GM12878 (cell line): ENCODE measurements around the gene MBNL1. TPM values are rescaled to one million over a fixed set of nuclear protein-coding genes. Genes with fewer than 3 reads are reported as not detected.

Source experiments
- ATAC-seq: fragments of 200-7000 bp; cut with Tn5 transposase; 3 replicates; pipeline ENCODE4 v1.9.1; 2020; ENCODE audit warnings: mild to moderate bottlenecking, moderate library complexity
- BruUV-seq: library from RNA; stranded (reverse); fragments of 400-500 nt; replicated peaks from 2 replicates; lab custom pipeline; 2021; lab: Mats Ljungman, UMichigan
- CTCF ChIA-PET: fragments of 300-600 bp; sonication (Branson Sonifier 250); formaldehyde crosslinking; extraction: SDS; loops from one replicate; lab custom pipeline; 2021; ENCODE audit warnings: inconsistent platforms; lab: Yijun Ruan, JAX
- POLR2A ChIA-PET: fragments of 350-600 bp; formaldehyde crosslinking; extraction: SDS; loops from one replicate; lab custom pipeline; 2021; ENCODE audit warnings: inconsistent platforms; lab: Charles Lee
- RAD21 ChIA-PET: fragments of 300-600 bp; sonication (Branson Sonifier 250); formaldehyde crosslinking; loops from one replicate; lab custom pipeline; 2023; ENCODE audit warnings: antibody characterized with exemption; ENCODE audit not compliant: unreplicated experiment; lab: Charles Lee
- SMC1A ChIA-PET: fragments of 300-600 bp; sonication (Branson Sonifier 250); formaldehyde crosslinking; loops from one replicate; lab custom pipeline; 2023; ENCODE audit not compliant: unreplicated experiment, uncharacterized antibody; lab: Charles Lee
- DNase-seq: peaks from one replicate; pipeline ENCODE4 v3.0.0-alpha.2; 2011; ENCODE audit warnings: low read depth, low spot score
- FAIRE-seq: peaks from 3 replicates; lab custom pipeline; 2011; peaks lifted over from hg19 to GRCh38; lab: Jason Lieb, UNC
- H2AFZ ChIP-seq: 2 replicates; pipeline ENCODE4 v1.6.0; 2011; ENCODE audit warnings: low read depth, low read length, control low read depth; ENCODE audit not compliant: control insufficient read depth
- H3K27ac ChIP-seq: 2 replicates; pipeline ENCODE4 v1.5.1; 2011; ENCODE audit warnings: control low read depth; ENCODE audit not compliant: control insufficient read depth, insufficient read depth
- H3K27me3 ChIP-seq, 2 experiments: replicated peaks in 1 of 2; 2 replicates each; pipeline versions ENCODE4 v1.6.0 to v1.6.1; 2011; ENCODE audit warnings: low read length in 1 of 2; ENCODE audit not compliant: control insufficient read depth in 2 of 2, insufficient read depth in 2 of 2
- H3K36me3 ChIP-seq, 2 experiments: 2 replicates each; pipeline ENCODE4 v1.5.1; 2011; ENCODE audit warnings: low read length in 1 of 2; ENCODE audit not compliant: control insufficient read depth in 2 of 2, insufficient read depth in 2 of 2
- H3K4me1 ChIP-seq: 2 replicates; pipeline ENCODE4 v1.6.1; 2011; ENCODE audit warnings: mild to moderate bottlenecking, low read length, moderate library complexity, mixed read lengths; ENCODE audit not compliant: control insufficient read depth, insufficient read depth
- H3K4me2 ChIP-seq: 2 replicates; pipeline ENCODE4 v1.6.0; 2011; ENCODE audit warnings: control low read depth; ENCODE audit not compliant: control insufficient read depth, insufficient read depth
- H3K4me3 ChIP-seq: fragments of 200-600 bp; sonication (generic); 2 replicates; pipeline ENCODE4 v1.5.1; 2016
- H3K79me2 ChIP-seq: 2 replicates; pipeline ENCODE4 v1.6.0; 2011; ENCODE audit warnings: low read length; ENCODE audit not compliant: control insufficient read depth, insufficient read depth
- H3K9ac ChIP-seq: 2 replicates; pipeline ENCODE4 v1.8.0; 2011; ENCODE audit warnings: low read length, control low read depth, mixed read lengths; ENCODE audit not compliant: control insufficient read depth, insufficient read depth
- H3K9me3 ChIP-seq: replicated peaks from 3 replicates; pipeline ENCODE4 v1.5.1; 2011; ENCODE audit warnings: mild to moderate bottlenecking, low read length; ENCODE audit not compliant: control insufficient read depth, insufficient read depth
- H4K20me1 ChIP-seq: 2 replicates; pipeline ENCODE4 v1.6.0; 2011; ENCODE audit not compliant: control insufficient read depth, insufficient read depth
- CHD4 ChIP-seq: fragments of 200-600 bp; sonication (generic); IDR thresholded peaks from 2 replicates; pipeline ENCODE4 v1.6.1; 2016; ENCODE audit warnings: mild to moderate bottlenecking
- CREM ChIP-seq: IDR thresholded peaks from 2 replicates; pipeline ENCODE4 v1.6.1; 2014; ENCODE audit warnings: antibody characterized with exemption, low read depth
- HDAC2 ChIP-seq: fragments of 200-600 bp; sonication (generic); IDR thresholded peaks from 2 replicates; pipeline ENCODE4 v1.6.1; 2017
- KLF5 ChIP-seq: fragments of 450-650 bp; IDR thresholded peaks from 2 replicates; pipeline ENCODE4 v1.6.1; 2014; ENCODE audit warnings: mild to moderate bottlenecking; ENCODE audit not compliant: partially characterized antibody
- MYB ChIP-seq: fragments of 150-350 bp; IDR thresholded peaks from 2 replicates; pipeline ENCODE4 v1.6.1; 2014; ENCODE audit warnings: mild to moderate bottlenecking, low read depth, low read length, borderline replicate concordance
- NR2C2 ChIP-seq: IDR thresholded peaks from 2 replicates; pipeline ENCODE4 v1.6.1; 2011; ENCODE audit warnings: borderline replicate concordance, low read depth; ENCODE audit not compliant: control insufficient read depth, insufficient read length
- ZNF207 ChIP-seq: fragments of 450-650 bp; IDR thresholded peaks from 2 replicates; pipeline ENCODE4 v1.6.1; 2014; ENCODE audit warnings: antibody characterized with exemption, mild to moderate bottlenecking, borderline replicate concordance
- ZNF274 ChIP-seq: IDR thresholded peaks from one replicate; pipeline ENCODE4 v1.8.0; 2011; ENCODE audit not compliant: insufficient read length, insufficient read depth
- WGBS: methylation state at CpG from one replicate; pipeline ENCODE4 v1.1.6; 2016; ENCODE audit warnings: low lambda C conversion rate; ENCODE audit not compliant: insufficient replicate concordance, insufficient coverage; ENCODE audit errors: missing lambda C conversion rate; 5-methylcytosine and 5-hydroxymethylcytosine counted together
- in situ Hi-C: fragments of 300-500 bp; cut with MboI; formaldehyde crosslinking; loops from 9 replicates; pipeline ENCODE4 v1.14.3; 2018; ENCODE audit warnings: mixed read lengths
- intact Hi-C: fragments of 100-400 bp; cut with micrococcal nuclease; formaldehyde crosslinking; loops from one replicate; pipeline ENCODE4 v1.14.2; 2022; ENCODE audit not compliant: unreplicated experiment
- polyA plus RNA-seq, 11 experiments: library from polyadenylated mRNA; depleted of rRNA in 4 of 11; unstranded in 6 of 11; stranded (reverse) in 5 of 11; fragments of >200 nt; fragmentation: Nextera tagmentation in 4 of 11; fragmentation: Illumina TruSeq in 1 of 11; extraction: Ambion mirVana in 4 of 11; extraction: Trizol in 1 of 11; gene quantifications; 1 replicate in 1 of 11; 2 replicates in 10 of 11; pipeline versions ENCODE4 v1.2.1 to v1.2.3, GENCODE V29; 2011 to 2016; ENCODE audit warnings: inconsistent platforms in 2 of 11, missing spikeins in 2 of 11, low read depth in 1 of 11
- total RNA-seq, 4 experiments: library from RNA; depleted of rRNA in 3 of 4; stranded (reverse); fragments of >200 nt in 3 of 4; fragmentation: Illumina TruSeq in 1 of 4; extraction: Trizol in 1 of 4; gene quantifications; 2 replicates each; pipeline versions ENCODE4 v1.2.1 to v1.2.3, GENCODE V29; 2013 to 2021
- TF ChIP-seq, protein P1 (sequence below): fragments of 450-650 bp; IDR thresholded peaks from 2 replicates; pipeline ENCODE4 v1.6.1; 2017; ENCODE audit warnings: mild to moderate bottlenecking, moderate library complexity
- TF ChIP-seq, protein P2 (sequence below): IDR thresholded peaks from 2 replicates; pipeline ENCODE4 v1.6.1; 2012; ENCODE audit warnings: mild to moderate bottlenecking, low read depth, low read length
- TF ChIP-seq, protein P3 (sequence below): IDR thresholded peaks from 2 replicates; pipeline ENCODE4 v1.6.1; 2011; ENCODE audit warnings: low read depth, mild to moderate bottlenecking, low read length, moderate library complexity, borderline replicate concordance; ENCODE audit errors: extremely low read depth
- TF ChIP-seq, protein P4 (sequence below): fragments of 450-650 bp; IDR thresholded peaks from 2 replicates; pipeline ENCODE4 v1.6.1; 2017; ENCODE audit warnings: mild to moderate bottlenecking, low read depth, inconsistent platforms; ENCODE audit not compliant: poor library complexity, severe bottlenecking

MBNL1 gene
- total and polyA plus RNA-seq, 10 of the 15 experiments (the other 5 are each of a cell fraction or from before 2014, with no cell fraction given): 59.6 to 337 (median 143) TPM

DNA sequence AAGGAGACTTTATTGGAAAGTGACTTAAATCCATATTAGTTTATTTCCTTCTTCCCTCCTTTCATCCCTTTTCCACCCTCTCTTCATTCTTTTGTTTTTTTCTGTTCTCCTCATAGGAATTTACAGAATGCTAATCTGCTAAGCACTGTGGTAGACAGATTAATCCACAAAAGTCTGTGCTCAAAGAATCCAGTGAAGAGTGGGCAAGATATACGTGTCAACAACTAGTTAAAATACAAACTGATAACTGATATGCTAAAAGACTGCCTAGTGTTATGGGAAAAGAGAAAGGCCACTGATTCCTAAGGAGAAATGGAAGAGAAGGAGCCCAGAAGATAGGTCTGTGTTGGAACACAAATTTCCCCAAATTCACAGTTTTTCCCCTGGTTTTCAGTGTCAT lies 202.2 kb downstream of the MBNL1 start:
- intact Hi-C loops (loop anchor here (10.0 kb wide), 2 partner anchors 364 to 464 kb away; partner anchors contain the start of gene P2RY1), in situ Hi-C loops (loop anchor here (10.0 kb wide), 2 partner anchors 54 to 484 kb away; no protein-coding TSS in a partner anchor)
- H3K79me2 ChIP-seq: no peaks in the 10 kb centered on the region
- peaks cover 4% of the 10 kb centered on the region; the same call in 2 of the 3 replicates for H3K9me3 ChIP-seq
- no peaks in the 10 kb centered on the region for H4K20me1 ChIP-seq
- H3K4me3 ChIP-seq: no peak overlapping the region
- FAIRE-seq (no peak), ATAC-seq (no peak), DNase-seq (no peak)
- WGBS: 50% methylated on average over 1 of the region's 1 CpG
- H3K4me1 ChIP-seq: no peaks in the 10 kb centered on the region
- ChIA-PET POLR2A (no interaction called here), RAD21 (no interaction called here), SMC1A (interaction anchor here (1.0 to 1.1 kb wide), 2 partner anchors 9 to 399 kb away, joined by 5 read pairs; no protein-coding TSS in a partner anchor), CTCF (interaction anchor here (0.9 to 1.0 kb wide), 2 partner anchors 103 to 399 kb away, joined by 3 to 6 read pairs; no protein-coding TSS in a partner anchor)
- no peaks in the 10 kb centered on the region; a peak in 1 of 4 replicates for H3K36me3 ChIP-seq
- H3K9ac ChIP-seq: no peak overlapping the region
- no peak overlapping the region for H2AFZ ChIP-seq
- no peak overlapping the region for H3K4me2 ChIP-seq
- no peaks in the 10 kb centered on the region for H3K27me3 ChIP-seq
- BruUV-seq: no TSS peak
- H3K27ac ChIP-seq: no peak overlapping the region
- TF ChIP-seq CHD4 (no peak), ZNF207 (no peak), CREM (no peak), MYB (no peak), KLF5 (no peak), NR2C2 (no peak), ZNF274 (no peak), HDAC2 (no peak)
- TF ChIP-seq, protein P1, sequence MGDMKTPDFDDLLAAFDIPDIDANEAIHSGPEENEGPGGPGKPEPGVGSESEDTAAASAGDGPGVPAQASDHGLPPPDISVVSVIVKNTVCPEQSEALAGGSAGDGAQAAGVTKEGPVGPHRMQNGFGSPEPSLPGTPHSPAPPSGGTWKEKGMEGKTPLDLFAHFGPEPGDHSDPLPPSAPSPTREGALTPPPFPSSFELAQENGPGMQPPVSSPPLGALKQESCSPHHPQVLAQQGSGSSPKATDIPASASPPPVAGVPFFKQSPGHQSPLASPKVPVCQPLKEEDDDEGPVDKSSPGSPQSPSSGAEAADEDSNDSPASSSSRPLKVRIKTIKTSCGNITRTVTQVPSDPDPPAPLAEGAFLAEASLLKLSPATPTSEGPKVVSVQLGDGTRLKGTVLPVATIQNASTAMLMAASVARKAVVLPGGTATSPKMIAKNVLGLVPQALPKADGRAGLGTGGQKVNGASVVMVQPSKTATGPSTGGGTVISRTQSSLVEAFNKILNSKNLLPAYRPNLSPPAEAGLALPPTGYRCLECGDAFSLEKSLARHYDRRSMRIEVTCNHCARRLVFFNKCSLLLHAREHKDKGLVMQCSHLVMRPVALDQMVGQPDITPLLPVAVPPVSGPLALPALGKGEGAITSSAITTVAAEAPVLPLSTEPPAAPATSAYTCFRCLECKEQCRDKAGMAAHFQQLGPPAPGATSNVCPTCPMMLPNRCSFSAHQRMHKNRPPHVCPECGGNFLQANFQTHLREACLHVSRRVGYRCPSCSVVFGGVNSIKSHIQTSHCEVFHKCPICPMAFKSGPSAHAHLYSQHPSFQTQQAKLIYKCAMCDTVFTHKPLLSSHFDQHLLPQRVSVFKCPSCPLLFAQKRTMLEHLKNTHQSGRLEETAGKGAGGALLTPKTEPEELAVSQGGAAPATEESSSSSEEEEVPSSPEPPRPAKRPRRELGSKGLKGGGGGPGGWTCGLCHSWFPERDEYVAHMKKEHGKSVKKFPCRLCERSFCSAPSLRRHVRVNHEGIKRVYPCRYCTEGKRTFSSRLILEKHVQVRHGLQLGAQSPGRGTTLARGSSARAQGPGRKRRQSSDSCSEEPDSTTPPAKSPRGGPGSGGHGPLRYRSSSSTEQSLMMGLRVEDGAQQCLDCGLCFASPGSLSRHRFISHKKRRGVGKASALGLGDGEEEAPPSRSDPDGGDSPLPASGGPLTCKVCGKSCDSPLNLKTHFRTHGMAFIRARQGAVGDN: no peak
- TF ChIP-seq, protein P2, sequence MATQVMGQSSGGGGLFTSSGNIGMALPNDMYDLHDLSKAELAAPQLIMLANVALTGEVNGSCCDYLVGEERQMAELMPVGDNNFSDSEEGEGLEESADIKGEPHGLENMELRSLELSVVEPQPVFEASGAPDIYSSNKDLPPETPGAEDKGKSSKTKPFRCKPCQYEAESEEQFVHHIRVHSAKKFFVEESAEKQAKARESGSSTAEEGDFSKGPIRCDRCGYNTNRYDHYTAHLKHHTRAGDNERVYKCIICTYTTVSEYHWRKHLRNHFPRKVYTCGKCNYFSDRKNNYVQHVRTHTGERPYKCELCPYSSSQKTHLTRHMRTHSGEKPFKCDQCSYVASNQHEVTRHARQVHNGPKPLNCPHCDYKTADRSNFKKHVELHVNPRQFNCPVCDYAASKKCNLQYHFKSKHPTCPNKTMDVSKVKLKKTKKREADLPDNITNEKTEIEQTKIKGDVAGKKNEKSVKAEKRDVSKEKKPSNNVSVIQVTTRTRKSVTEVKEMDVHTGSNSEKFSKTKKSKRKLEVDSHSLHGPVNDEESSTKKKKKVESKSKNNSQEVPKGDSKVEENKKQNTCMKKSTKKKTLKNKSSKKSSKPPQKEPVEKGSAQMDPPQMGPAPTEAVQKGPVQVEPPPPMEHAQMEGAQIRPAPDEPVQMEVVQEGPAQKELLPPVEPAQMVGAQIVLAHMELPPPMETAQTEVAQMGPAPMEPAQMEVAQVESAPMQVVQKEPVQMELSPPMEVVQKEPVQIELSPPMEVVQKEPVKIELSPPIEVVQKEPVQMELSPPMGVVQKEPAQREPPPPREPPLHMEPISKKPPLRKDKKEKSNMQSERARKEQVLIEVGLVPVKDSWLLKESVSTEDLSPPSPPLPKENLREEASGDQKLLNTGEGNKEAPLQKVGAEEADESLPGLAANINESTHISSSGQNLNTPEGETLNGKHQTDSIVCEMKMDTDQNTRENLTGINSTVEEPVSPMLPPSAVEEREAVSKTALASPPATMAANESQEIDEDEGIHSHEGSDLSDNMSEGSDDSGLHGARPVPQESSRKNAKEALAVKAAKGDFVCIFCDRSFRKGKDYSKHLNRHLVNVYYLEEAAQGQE: no peak
- TF ChIP-seq, protein P3, sequence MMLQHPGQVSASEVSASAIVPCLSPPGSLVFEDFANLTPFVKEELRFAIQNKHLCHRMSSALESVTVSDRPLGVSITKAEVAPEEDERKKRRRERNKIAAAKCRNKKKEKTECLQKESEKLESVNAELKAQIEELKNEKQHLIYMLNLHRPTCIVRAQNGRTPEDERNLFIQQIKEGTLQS: no peak
- TF ChIP-seq, protein P4, sequence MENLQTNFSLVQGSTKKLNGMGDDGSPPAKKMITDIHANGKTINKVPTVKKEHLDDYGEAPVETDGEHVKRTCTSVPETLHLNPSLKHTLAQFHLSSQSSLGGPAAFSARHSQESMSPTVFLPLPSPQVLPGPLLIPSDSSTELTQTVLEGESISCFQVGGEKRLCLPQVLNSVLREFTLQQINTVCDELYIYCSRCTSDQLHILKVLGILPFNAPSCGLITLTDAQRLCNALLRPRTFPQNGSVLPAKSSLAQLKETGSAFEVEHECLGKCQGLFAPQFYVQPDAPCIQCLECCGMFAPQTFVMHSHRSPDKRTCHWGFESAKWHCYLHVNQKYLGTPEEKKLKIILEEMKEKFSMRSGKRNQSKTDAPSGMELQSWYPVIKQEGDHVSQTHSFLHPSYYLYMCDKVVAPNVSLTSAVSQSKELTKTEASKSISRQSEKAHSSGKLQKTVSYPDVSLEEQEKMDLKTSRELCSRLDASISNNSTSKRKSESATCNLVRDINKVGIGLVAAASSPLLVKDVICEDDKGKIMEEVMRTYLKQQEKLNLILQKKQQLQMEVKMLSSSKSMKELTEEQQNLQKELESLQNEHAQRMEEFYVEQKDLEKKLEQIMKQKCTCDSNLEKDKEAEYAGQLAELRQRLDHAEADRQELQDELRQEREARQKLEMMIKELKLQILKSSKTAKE: no peak
